BLaER1 (cell line): ENCODE results near the gene TLCD1.
"Not testable (repeated sequence)": the region's sequence is repeated elsewhere in the genome, so short reads cannot be mapped to it uniquely, and the experiment has no call there.

ENCODE experiments used
- H3K27ac ChIP-seq: shearing (Covaris generic); formaldehyde crosslinking; 2 replicates; pipeline ENCODE4 v1.8.1; 2022
- H3K27me3 ChIP-seq: shearing (Covaris generic); formaldehyde crosslinking; 2 replicates; pipeline ENCODE4 v1.8.1; 2022
- H3K36me3 ChIP-seq: shearing (Covaris generic); formaldehyde crosslinking; 2 replicates; pipeline ENCODE4 v1.8.1; 2022
- H3K4me1 ChIP-seq: shearing (Covaris generic); formaldehyde crosslinking; 2 replicates; pipeline ENCODE4 v1.8.1; 2022
- H3K4me2 ChIP-seq: shearing (Covaris generic); formaldehyde crosslinking; 2 replicates; pipeline ENCODE4 v1.8.1; 2022
- H3K4me3 ChIP-seq: shearing (Covaris generic); formaldehyde crosslinking; 2 replicates; pipeline ENCODE4 v1.8.1; 2022
- H3K9ac ChIP-seq: shearing (Covaris generic); formaldehyde crosslinking; 2 replicates; pipeline ENCODE4 v1.8.1; 2022
- H3K9me3 ChIP-seq: shearing (Covaris generic); formaldehyde crosslinking; 2 replicates; pipeline ENCODE4 v1.8.1; 2022
- H4K20me1 ChIP-seq: shearing (Covaris generic); formaldehyde crosslinking; 2 replicates; pipeline ENCODE4 v1.8.1; 2022
- Cebpa-rat ChIP-seq: shearing (Covaris generic); IDR thresholded peaks from 2 replicates; pipeline ENCODE4 v1.8.1; 2022

TLCD1 gene

DNA sequence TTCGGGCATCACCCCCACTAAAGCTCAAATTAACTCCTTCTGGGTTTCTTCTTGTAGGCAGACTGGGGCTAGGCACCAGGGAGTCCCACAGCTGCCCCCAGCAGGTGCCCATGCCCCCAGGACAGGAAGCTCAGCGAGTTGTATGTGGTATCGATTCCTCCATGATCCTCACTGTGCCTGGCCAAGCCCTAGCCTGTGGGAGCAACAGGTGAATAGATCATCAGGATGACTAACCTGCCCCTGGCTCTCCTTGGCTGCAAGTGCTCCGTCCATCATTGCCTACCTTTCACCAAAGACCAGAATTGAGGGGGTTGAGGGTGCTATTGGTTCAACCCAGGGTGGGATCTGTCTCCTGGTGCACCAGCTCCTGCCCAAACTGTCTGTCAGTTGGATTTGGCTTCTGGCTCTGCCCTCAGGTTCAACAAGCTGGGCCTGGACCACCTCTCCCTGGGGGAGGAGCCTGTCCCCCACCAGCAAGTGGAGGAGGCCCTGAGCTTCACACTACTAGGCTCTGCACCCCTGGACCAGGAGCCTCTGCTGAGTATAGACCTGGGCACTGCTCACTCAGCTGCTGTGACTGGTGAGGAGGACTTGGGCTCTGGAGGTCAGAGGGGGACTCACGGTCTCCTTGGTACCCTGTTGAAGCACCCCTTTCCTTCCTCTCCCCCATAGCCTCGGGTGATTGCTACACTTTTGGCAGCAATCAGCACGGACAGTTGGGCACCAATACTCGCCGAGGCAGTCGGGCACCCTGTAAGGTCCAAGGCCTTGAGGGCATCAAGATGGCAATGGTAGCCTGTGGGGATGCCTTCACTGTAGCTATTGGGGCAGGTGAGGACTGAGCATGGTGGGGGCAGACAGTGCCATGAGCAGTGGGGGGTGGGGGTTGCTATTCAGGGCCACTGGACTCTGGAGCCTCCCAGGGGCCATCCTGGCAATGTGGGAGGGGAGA lies 14.6 kb upstream of the TLCD1 start:
- peaks cover 3% of the 10 kb centered on the region; the same call in 1 of the 2 replicates for H3K9me3 ChIP-seq
- no peaks in the 10 kb centered on the region for H3K36me3 ChIP-seq
- H3K4me2 ChIP-seq, result peak overlapping the region; percentile 96
- H3K4me1 ChIP-seq, result peaks cover 69% of the 10 kb centered on the region
- TF ChIP-seq Cebpa-rat, result no peak
- H3K27ac ChIP-seq, result peak overlapping the region; percentile 95
- H3K27me3 ChIP-seq, result no peaks in the 10 kb centered on the region
- peak overlapping the region; percentile 96; the same call in 1 of the 2 replicates for H3K9ac ChIP-seq
- peaks cover 13% of the 10 kb centered on the region for H4K20me1 ChIP-seq
- peak overlapping the region; percentile 52 for H3K4me3 ChIP-seq

- Histone ChIP-seq H3K27ac (peak overlapping the region; percentile 84), H3K4me3 (peak overlapping the region; percentile 30), H3K27me3 (no peaks in the 10 kb centered on the region), H3K36me3 (peaks cover 18% of the 10 kb centered on the region; the same call in 1 of the 2 replicates), H3K4me2 (peak overlapping the region; percentile 96), H3K9me3 (peaks cover 3% of the 10 kb centered on the region; the same call in 1 of the 2 replicates), H3K9ac (peak overlapping the region; percentile 51), H4K20me1 (no peaks in the 10 kb centered on the region), H3K4me1 (peaks cover 82% of the 10 kb centered on the region)
- no peak for TF ChIP-seq Cebpa-rat
These were observed 12.8 kb upstream of the TLCD1 start for GRCh38 chr17:28738680-28739384.

GRCh38 chr17:28737770-28738679 lies 12.0 kb upstream of the TLCD1 start:
- H3K4me2 ChIP-seq, result peak overlapping the region; percentile 96
- peaks cover 19% of the 10 kb centered on the region; the same call in 1 of the 2 replicates for H3K36me3 ChIP-seq
- no peaks in the 10 kb centered on the region for H4K20me1 ChIP-seq
- peak overlapping the region; percentile 84 for H3K27ac ChIP-seq
- H3K27me3 ChIP-seq, result no peaks in the 10 kb centered on the region
- TF ChIP-seq Cebpa-rat, result no peak
- H3K9ac ChIP-seq, result peak overlapping the region; percentile 51
- H3K4me3 ChIP-seq, result peak overlapping the region; percentile 30
- peaks cover 77% of the 10 kb centered on the region for H3K4me1 ChIP-seq
- H3K9me3 ChIP-seq, result peaks cover 3% of the 10 kb centered on the region; the same call in 1 of the 2 replicates

DNA sequence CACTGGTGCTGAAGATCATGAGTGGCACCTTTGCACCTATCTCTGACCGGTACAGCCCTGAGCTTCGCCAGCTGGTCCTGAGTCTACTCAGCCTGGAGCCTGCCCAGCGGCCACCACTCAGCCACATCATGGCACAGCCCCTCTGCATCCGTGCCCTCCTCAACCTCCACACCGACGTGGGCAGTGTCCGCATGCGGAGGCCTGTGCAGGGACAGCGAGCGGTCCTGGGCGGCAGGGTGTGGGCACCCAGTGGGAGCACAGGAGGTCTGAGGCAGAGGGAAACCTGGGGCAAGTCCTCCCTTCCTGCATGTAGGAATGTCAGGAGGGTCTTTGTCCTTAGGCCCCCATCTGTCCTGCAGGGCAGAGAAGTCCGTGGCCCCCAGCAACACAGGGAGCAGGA lies 11.3 kb upstream of the TLCD1 start:
- H3K4me1 ChIP-seq, result peaks cover 70% of the 10 kb centered on the region
- TF ChIP-seq Cebpa-rat, result no peak

GRCh38 chr17:28735913-28736769 lies 10.1 kb upstream of the TLCD1 start:
- not testable (repeated sequence) for H3K27me3 ChIP-seq, H3K4me3 ChIP-seq, H3K9ac ChIP-seq, H3K27ac ChIP-seq, H3K9me3 ChIP-seq, H4K20me1 ChIP-seq, H3K4me2 ChIP-seq
- H3K4me1 ChIP-seq, result peaks cover 58% of the 10 kb centered on the region
- H3K36me3 ChIP-seq, result peaks cover 19% of the 10 kb centered on the region; the same call in 1 of the 2 replicates

More for the DNA sequence above, 11.3 kb upstream of the TLCD1 start:
- H3K9me3 ChIP-seq, result peaks cover 3% of the 10 kb centered on the region; the same call in 1 of the 2 replicates
- 0 out of 2 replicates have a peak overlapping the region, but pooled peaks have one; percentile 51 for H3K9ac ChIP-seq
- H3K36me3 ChIP-seq, result peaks cover 19% of the 10 kb centered on the region; the same call in 1 of the 2 replicates
- peak overlapping the region; percentile 23; the same call in 1 of the 2 replicates for H3K4me3 ChIP-seq
- no peaks in the 10 kb centered on the region for H4K20me1 ChIP-seq
- H3K4me2 ChIP-seq, result peak overlapping the region; percentile 96
- H3K27me3 ChIP-seq, result no peaks in the 10 kb centered on the region
- H3K27ac ChIP-seq, result peak overlapping the region; percentile 84

DNA sequence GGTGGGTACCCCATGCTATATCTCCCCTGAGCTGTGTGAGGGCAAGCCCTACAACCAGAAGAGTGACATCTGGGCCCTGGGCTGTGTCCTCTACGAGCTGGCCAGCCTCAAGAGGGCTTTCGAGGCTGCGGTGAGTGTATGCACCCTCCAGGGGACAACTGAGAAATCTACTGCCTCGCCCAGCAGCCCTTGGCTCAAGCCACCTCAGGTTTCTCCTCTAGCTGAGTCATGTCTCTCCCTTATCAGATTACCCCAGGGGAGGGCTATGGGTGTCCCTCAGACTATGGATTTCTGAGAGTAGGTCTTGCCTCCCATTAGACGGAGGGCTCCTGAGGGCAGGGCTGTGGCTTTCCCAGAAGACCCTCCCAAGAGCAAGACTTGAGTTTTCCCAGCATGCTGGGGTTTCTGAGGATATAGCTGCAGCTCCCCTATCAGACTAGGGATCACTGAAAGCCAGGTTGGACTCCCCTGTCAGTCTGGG lies 9.2 kb upstream of the TLCD1 start:
- peaks cover 19% of the 10 kb centered on the region; the same call in 1 of the 2 replicates for H3K36me3 ChIP-seq
- no peaks in the 10 kb centered on the region for H3K27me3 ChIP-seq
- no peak for TF ChIP-seq Cebpa-rat
- H3K4me3 ChIP-seq, result no peak overlapping the region
- peaks cover 51% of the 10 kb centered on the region for H3K4me1 ChIP-seq
- 0 out of 2 replicates have a peak overlapping the region, but pooled peaks have one; percentile 2 for H3K4me2 ChIP-seq
- 0 out of 2 replicates have a peak overlapping the region, but pooled peaks have one; percentile 4 for H3K27ac ChIP-seq
- H4K20me1 ChIP-seq, result no peaks in the 10 kb centered on the region
- peaks cover 3% of the 10 kb centered on the region; the same call in 1 of the 2 replicates for H3K9me3 ChIP-seq
- H3K9ac ChIP-seq, result no peak overlapping the region

GRCh38 chr17:28734712-28735241 lies 8.7 kb upstream of the TLCD1 start:
- no peak for TF ChIP-seq Cebpa-rat
- Histone ChIP-seq H3K4me2 (0 out of 2 replicates have a peak overlapping the region, but pooled peaks have one; percentile 2), H3K9me3 (peaks cover 3% of the 10 kb centered on the region; the same call in 1 of the 2 replicates), H3K4me1 (peaks cover 51% of the 10 kb centered on the region), H4K20me1 (no peaks in the 10 kb centered on the region), H3K9ac (no peak overlapping the region), H3K27me3 (no peaks in the 10 kb centered on the region), H3K27ac (0 out of 2 replicates have a peak overlapping the region, but pooled peaks have one; percentile 4), H3K36me3 (peaks cover 19% of the 10 kb centered on the region; the same call in 1 of the 2 replicates), H3K4me3 (no peak overlapping the region)

DNA sequence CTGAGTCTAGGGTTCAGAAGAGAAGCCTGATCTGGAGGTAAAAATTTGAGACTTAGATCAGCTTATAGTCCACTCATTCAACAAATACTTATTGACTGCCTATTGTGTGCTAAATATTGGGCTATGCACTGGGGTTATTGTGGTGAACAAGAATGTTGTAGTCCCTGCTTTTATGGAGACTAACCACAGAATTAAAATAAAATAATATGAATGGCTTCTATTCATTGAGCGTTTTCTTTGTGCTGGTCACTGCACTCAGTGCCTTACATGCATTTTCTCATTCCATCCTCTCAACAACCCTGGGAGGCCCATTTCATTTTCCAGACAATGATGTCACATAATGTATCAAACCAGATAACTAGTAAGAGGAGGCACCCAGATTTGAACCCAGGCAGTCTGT lies 7.3 kb upstream of the TLCD1 start:
- peaks cover 45% of the 10 kb centered on the region for H3K4me1 ChIP-seq
- peaks cover 3% of the 10 kb centered on the region; the same call in 1 of the 2 replicates for H3K9me3 ChIP-seq
- no peak overlapping the region for H3K9ac ChIP-seq
- peaks cover 19% of the 10 kb centered on the region; the same call in 1 of the 2 replicates for H3K36me3 ChIP-seq
- H3K27ac ChIP-seq, result no peak overlapping the region
- H3K27me3 ChIP-seq, result no peaks in the 10 kb centered on the region
- H3K4me2 ChIP-seq, result no peak overlapping the region
- TF ChIP-seq Cebpa-rat, result no peak
- H3K4me3 ChIP-seq, result no peak overlapping the region
- H4K20me1 ChIP-seq, result no peaks in the 10 kb centered on the region
